MM.1S (cell line): ENCODE results near the gene ERICH6.

Source experiments
- CTCF ChIP-seq: fragments of 300-600 bp; sonication (generic); IDR thresholded peaks from 2 replicates; pipeline ENCODE4 v1.5.1; 2016; ENCODE audit warnings: antibody characterized with exemption, low read length, mixed read lengths
- EZH2 ChIP-seq: fragments of 300-600 bp; sonication (generic); optimal IDR thresholded peaks from 2 replicates; pipeline ENCODE3; 2017; ENCODE audit warnings: low read depth, mild to moderate bottlenecking, antibody characterized with exemption, low read length, mixed read lengths

- TF ChIP-seq CTCF (no peak), EZH2 (no peak)
These were observed 37.6 kb downstream of the ERICH6 start for GRCh38 chr3:150666167-150666566.
